Prostate gland (tissue), 2 donors: Measurements from ENCODE around the gene C1orf115. TPM values are rescaled to one million over a fixed set of nuclear protein-coding genes. Genes with fewer than 3 reads are reported as not detected.
A peak's percentile ranks its signal among the peaks of the same experiment; 100 is the strongest.

Experiments used
- DNase-seq: peaks from one replicate; pipeline ENCODE4 v3.0.0-alpha.2; 2019; ENCODE audit warnings: low spot score
- H3K27ac ChIP-seq, 2 donors: fragments of 200-600 bp; sonication (generic); 2 replicates each; pipeline ENCODE4 v1.5.1; 2017 to 2019
- H3K27me3 ChIP-seq: fragments of 200-600 bp; sonication (generic); replicated peaks from 2 replicates; pipeline ENCODE4 v1.5.1; 2019; ENCODE audit not compliant: insufficient read depth
- H3K36me3 ChIP-seq, 2 donors: fragments of 200-600 bp; sonication (generic); 1 replicate in 1 of 2; 2 replicates in 1 of 2; pipeline versions ENCODE4 v1.5.1 to v1.8.1; 2017 to 2019
- H3K4me1 ChIP-seq: fragments of 200-600 bp; sonication (generic); replicated peaks from 2 replicates; pipeline ENCODE4 v1.5.1; 2019
- H3K4me3 ChIP-seq, 2 donors: fragments of 200-600 bp; sonication (generic); 2 replicates each; pipeline ENCODE4 v1.5.1; 2017 to 2019
- H3K9me3 ChIP-seq: fragments of 200-600 bp; sonication (generic); 2 replicates; pipeline ENCODE4 v1.5.1; 2017
- POLR2A ChIP-seq: fragments of 450-650 bp; IDR thresholded peaks from one replicate; pipeline ENCODE4 v1.6.1; 2016; ENCODE audit warnings: antibody characterized with exemption, mild to moderate bottlenecking
- POLR2AphosphoS5 ChIP-seq: sonication (generic); formaldehyde crosslinking; IDR thresholded peaks from one replicate; pipeline ENCODE4 v1.6.1; 2017; ENCODE audit warnings: antibody characterized with exemption
- WGBS: methylation state at CpG from one replicate; pipeline ENCODE4 v1.1.5; 2018; 5-methylcytosine and 5-hydroxymethylcytosine counted together
- intact Hi-C: fragments of 100-400 bp; cut with DNase I; formaldehyde crosslinking; loops from one replicate; pipeline ENCODE4 v1.14.2; 2022
- total RNA-seq, 2 donors: library from RNA; depleted of rRNA; stranded (reverse); fragments of >200 nt; gene quantifications; one replicate each; pipeline ENCODE4 v1.1.0, GENCODE V29; 2016
- TF ChIP-seq, protein P1 (sequence below), 4 experiments: fragments of 200-600 bp in 2 of 4; fragments of 450-650 bp in 2 of 4; sonication (generic) in 2 of 4; IDR thresholded peaks; 1 replicate in 3 of 4; 2 replicates in 1 of 4; pipeline ENCODE4 v1.5.1; 2016 to 2019; ENCODE audit warnings: antibody characterized with exemption in 4 of 4, mild to moderate bottlenecking in 2 of 4, moderate library complexity in 2 of 4

Gene C1orf115
- total RNA-seq, 2 donors from 2014 or later, result 26.9 to 79.4 TPM

DNA sequence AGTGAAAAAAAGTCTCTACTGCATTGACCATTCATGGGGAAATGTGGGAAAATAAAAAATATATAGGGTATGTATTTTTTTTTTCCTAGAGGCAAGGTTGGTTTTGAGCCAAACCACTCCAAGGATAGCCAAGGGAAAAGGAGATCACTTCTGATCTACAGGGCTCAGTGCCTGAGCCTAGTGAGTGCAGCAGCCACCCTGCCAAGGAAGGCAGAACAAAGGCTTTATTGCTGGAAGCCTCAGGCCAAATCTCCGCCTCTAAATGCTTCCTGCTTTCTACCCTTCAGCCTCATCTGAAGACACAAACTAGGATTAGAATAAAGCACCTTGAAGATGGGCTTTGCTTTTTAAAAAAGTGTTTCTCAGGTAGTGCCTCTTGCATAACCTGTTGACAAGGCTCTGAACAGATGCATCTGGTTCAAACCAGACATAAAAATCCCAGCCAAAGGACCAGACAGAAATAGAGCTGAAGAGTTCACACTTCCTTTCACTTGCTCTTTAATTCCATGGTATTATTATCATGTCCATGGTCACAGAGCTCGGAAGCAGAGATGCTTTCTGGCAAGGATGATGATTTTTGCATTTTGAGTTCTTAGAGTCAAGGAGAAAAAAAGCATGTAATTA lies 10.5 kb downstream of the C1orf115 start:
- Histone ChIP-seq H3K27me3 (no peaks in the 10 kb centered on the region), H3K36me3 (no peaks in the 10 kb centered on the region), H3K4me3 (no peak overlapping the region), H3K4me1 (no peaks in the 10 kb centered on the region), H3K27ac (no peak overlapping the region), H3K9me3 (no peaks in the 10 kb centered on the region)
- peak; percentile 61 for DNase-seq
- TF ChIP-seq, protein P1, sequence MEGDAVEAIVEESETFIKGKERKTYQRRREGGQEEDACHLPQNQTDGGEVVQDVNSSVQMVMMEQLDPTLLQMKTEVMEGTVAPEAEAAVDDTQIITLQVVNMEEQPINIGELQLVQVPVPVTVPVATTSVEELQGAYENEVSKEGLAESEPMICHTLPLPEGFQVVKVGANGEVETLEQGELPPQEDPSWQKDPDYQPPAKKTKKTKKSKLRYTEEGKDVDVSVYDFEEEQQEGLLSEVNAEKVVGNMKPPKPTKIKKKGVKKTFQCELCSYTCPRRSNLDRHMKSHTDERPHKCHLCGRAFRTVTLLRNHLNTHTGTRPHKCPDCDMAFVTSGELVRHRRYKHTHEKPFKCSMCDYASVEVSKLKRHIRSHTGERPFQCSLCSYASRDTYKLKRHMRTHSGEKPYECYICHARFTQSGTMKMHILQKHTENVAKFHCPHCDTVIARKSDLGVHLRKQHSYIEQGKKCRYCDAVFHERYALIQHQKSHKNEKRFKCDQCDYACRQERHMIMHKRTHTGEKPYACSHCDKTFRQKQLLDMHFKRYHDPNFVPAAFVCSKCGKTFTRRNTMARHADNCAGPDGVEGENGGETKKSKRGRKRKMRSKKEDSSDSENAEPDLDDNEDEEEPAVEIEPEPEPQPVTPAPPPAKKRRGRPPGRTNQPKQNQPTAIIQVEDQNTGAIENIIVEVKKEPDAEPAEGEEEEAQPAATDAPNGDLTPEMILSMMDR (IDR thresholded peaks at IDR 0.05), result no peak
- TF ChIP-seq POLR2AphosphoS5 (peak; percentile 59), POLR2A (no peak)
- intact Hi-C loops, result no loop called here
- WGBS, result 6% methylated on average over 2 of the region's 2 CpGs

DNA sequence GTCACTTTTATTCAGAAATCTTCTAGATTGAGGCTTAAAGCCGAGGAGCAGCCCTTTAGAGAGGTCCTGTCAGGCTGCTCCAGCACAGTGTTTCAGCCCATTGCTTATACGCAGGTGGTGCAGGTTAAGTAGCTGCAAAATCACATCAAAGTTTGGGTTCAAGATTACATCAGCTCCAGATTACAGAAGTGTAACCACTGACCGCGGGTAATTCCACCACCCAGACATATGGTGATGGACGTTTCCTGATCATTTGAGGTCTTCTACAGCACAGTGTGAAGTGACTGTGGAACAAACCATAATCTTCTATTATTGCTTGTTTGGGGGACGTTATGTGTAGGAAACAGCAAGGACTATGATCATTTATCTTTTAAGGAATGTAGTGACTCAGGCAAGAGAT lies 11.8 kb downstream of the C1orf115 start:
- Histone ChIP-seq H3K4me1 (no peaks in the 10 kb centered on the region), H3K27ac (no peak overlapping the region), H3K36me3 (no peaks in the 10 kb centered on the region), H3K4me3 (no peak overlapping the region), H3K27me3 (no peaks in the 10 kb centered on the region), H3K9me3 (no peaks in the 10 kb centered on the region)
- TF ChIP-seq POLR2AphosphoS5, result no peak
- no peak for TF ChIP-seq POLR2A
- TF ChIP-seq, protein P1 (IDR thresholded peaks at IDR 0.05), result no peak
- intact Hi-C loops, result no loop called here
- WGBS, result 76% methylated on average over 6 of the region's 6 CpGs
- DNase-seq, result no peak

DNA sequence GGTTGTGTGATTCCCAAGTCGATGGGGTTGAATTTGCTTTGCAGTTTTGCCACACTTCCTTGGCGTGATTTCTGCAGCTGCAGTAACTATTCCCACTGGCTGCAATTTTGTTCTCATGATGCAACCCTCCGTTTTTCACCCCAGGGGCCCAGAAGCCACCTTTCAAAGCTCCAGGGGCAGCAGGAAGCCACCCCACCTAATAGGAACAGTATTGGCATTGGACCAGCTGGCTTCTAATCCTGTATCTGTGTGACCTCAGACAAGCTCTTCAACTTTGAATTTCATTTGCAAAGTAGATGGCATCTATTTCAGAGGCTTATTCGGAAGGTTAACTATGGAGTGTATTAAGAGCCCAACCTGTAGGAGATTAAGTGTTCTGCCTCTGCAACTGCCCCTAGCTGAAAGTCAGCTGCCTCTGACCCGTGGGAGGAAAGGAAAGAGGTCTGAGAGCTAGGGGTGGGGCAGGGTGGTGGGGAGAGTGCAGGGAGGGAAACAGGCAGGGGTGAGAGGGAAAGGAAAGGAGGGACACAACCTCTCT lies 12.6 kb downstream of the C1orf115 start:
- no peaks in the 10 kb centered on the region for H3K9me3 ChIP-seq
- H3K4me3 ChIP-seq, result no peak overlapping the region
- H3K36me3 ChIP-seq, result no peaks in the 10 kb centered on the region
- H3K27me3 ChIP-seq, result no peaks in the 10 kb centered on the region
- DNase-seq, result no peak
- TF ChIP-seq POLR2AphosphoS5, result no peak
- TF ChIP-seq, protein P1 (IDR thresholded peaks at IDR 0.05), result no peak
- no peak for TF ChIP-seq POLR2A
- intact Hi-C loops, result no loop called here
- no peaks in the 10 kb centered on the region for H3K4me1 ChIP-seq
- no peak overlapping the region for H3K27ac ChIP-seq
- 58% methylated on average over 5 of the region's 5 CpGs for WGBS

DNA sequence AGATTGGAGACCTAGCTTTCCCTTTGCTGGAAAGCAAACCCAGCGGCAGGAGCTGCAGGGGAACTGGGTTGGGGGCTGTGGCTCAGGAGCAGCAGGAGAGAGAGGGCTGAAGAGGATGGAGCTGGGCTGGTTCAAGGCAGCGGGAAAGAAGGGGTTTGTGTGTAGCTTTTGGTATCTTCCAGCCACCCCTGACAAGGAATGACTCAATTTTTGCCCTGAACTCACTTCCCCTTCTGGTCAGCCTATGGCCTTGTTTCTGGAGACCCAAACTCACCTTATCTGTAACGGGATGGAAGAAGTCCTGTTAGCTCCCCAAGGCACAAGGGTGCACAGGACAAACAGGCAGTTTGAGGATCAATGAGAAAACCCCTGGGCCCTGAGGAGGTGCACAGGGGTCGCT lies 13.1 kb downstream of the C1orf115 start:
- Histone ChIP-seq H3K27me3 (no peaks in the 10 kb centered on the region), H3K36me3 (no peaks in the 10 kb centered on the region), H3K27ac (no peak overlapping the region), H3K4me1 (no peaks in the 10 kb centered on the region), H3K9me3 (no peaks in the 10 kb centered on the region), H3K4me3 (no peak overlapping the region)
- 92% methylated on average over 4 of the region's 4 CpGs for WGBS
- TF ChIP-seq POLR2A (no peak), POLR2AphosphoS5 (no peak)
- TF ChIP-seq, protein P1 (IDR thresholded peaks at IDR 0.05), result no peak
- intact Hi-C loops, result no loop called here
- no peak for DNase-seq

DNA sequence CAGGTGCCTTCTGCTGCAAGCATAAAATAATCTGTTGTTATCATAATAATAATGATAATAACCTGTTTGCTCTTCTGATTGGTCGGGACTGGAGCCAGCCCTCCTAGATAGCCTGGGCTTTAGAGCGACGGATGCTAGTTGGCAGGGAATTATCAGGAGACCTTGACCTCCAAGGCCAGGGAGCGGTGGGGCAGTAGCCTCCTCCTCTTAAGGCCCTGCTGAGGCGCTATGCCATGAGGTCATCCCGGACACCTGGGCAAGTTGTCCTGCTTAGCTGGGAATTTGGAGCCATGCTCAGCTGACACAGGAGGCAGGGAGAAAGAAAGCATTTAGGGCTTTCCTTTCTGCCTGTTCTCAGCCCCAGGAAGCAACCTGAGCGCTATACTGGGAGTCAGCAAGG lies 15.6 kb downstream of the C1orf115 start:
- Histone ChIP-seq H3K27me3 (no peaks in the 10 kb centered on the region), H3K9me3 (no peaks in the 10 kb centered on the region), H3K4me3 (no peak overlapping the region), H3K4me1 (no peaks in the 10 kb centered on the region), H3K36me3 (no peaks in the 10 kb centered on the region), H3K27ac (no peak overlapping the region)
- 91% methylated on average over 7 of the region's 7 CpGs for WGBS
- TF ChIP-seq POLR2AphosphoS5 (no peak), POLR2A (no peak)
- TF ChIP-seq, protein P1 (IDR thresholded peaks at IDR 0.05), result no peak
- no peak for DNase-seq
- intact Hi-C loops, result no loop called here
